ENCODE measurements around the gene SRCIN1.

DNA sequence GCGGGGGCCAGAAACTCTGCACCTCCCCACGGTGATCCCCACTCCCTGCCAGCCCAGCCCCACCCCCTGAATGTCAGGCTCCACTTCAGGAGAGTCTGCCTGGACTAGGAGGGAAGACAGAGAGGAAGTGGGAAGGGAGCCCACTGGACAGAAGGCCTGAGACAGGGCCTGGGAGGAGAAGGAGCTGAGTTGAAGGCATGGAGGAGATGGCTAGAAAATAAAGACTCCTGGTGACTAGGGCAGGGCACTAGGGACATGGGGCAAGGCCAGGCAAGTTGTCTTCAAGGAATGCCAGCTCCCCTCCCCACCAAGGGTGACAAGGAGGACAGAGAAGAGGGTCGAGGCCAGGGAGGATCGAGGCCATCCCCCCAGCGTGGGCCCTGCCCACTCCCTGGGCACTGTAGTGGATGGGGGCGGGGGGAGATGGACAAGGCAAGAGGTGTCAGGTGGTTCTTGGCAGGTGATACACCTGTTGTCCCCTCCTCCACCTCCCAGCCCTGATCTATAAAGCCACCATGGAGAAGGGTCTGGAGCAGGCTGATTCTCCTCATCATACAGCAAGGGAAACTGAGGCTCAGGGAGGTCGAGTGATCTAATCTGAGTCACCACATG is 19.7 kb downstream of the SRCIN1 start:
- TF ChIP-seq, protein P1, sequence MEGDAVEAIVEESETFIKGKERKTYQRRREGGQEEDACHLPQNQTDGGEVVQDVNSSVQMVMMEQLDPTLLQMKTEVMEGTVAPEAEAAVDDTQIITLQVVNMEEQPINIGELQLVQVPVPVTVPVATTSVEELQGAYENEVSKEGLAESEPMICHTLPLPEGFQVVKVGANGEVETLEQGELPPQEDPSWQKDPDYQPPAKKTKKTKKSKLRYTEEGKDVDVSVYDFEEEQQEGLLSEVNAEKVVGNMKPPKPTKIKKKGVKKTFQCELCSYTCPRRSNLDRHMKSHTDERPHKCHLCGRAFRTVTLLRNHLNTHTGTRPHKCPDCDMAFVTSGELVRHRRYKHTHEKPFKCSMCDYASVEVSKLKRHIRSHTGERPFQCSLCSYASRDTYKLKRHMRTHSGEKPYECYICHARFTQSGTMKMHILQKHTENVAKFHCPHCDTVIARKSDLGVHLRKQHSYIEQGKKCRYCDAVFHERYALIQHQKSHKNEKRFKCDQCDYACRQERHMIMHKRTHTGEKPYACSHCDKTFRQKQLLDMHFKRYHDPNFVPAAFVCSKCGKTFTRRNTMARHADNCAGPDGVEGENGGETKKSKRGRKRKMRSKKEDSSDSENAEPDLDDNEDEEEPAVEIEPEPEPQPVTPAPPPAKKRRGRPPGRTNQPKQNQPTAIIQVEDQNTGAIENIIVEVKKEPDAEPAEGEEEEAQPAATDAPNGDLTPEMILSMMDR (IDR thresholded peaks at IDR 0.05 in 4 of 5, conservative IDR thresholded peaks at IDR 0.05 in 1 of 5) = no peak
- no peak for TF ChIP-seq POLR2A (IDR thresholded peaks at IDR 0.05)

Measured in gastrocnemius medialis (tissue), 4 donors.